MCF 10A (cell line): Measurements from ENCODE around the gene CDH24. TPM values are rescaled to one million over a fixed set of nuclear protein-coding genes. Genes with fewer than 3 reads are reported as not detected.
A peak's percentile ranks its signal among the peaks of the same experiment; 100 is the strongest.

Source experiments
- BruUV-seq: library from RNA; stranded (reverse); fragments of 400-500 nt; replicated peaks from 2 replicates; lab custom pipeline; 2021; lab: Mats Ljungman, UMichigan
- CTCF ChIA-PET: fragments of 300-600 bp; sonication (Branson Sonifier 250); formaldehyde crosslinking; extraction: SDS; loops from one replicate; lab custom pipeline; 2021; ENCODE audit warnings: antibody characterized with exemption, inconsistent platforms; lab: Yijun Ruan, JAX
- POLR2A ChIA-PET: fragments of 300-600, 350-650 bp; sonication (Branson Sonifier 250); formaldehyde crosslinking; extraction: SDS; loops from one replicate; lab custom pipeline; 2020; ENCODE audit warnings: antibody characterized with exemption, inconsistent platforms; lab: Yijun Ruan, JAX
- DNase-seq: peaks from one replicate; pipeline ENCODE4 v3.0.0-alpha.2; 2018; ENCODE audit not compliant: unreplicated experiment
- H3K27ac Mint-ChIP-seq: one replicate; pipeline ENCODE4 v1.8.0; 2022; ENCODE audit warnings: mild to moderate bottlenecking, low read depth, mixed read lengths; ENCODE audit not compliant: unreplicated experiment
- H3K27me3 Mint-ChIP-seq: one replicate; pipeline ENCODE4 v1.8.0; 2022; ENCODE audit warnings: mixed read lengths; ENCODE audit not compliant: insufficient read depth, unreplicated experiment
- H3K36me3 Mint-ChIP-seq: one replicate; pipeline ENCODE4 v1.8.0; 2022; ENCODE audit warnings: mild to moderate bottlenecking, moderate library complexity, mixed read lengths; ENCODE audit not compliant: insufficient read depth, unreplicated experiment
- H3K4me1 Mint-ChIP-seq: one replicate; pipeline ENCODE4 v1.8.0; 2022; ENCODE audit warnings: mixed read lengths; ENCODE audit not compliant: insufficient read depth, unreplicated experiment
- H3K4me3 Mint-ChIP-seq: one replicate; pipeline ENCODE4 v1.8.0; 2022; ENCODE audit warnings: mild to moderate bottlenecking, moderate library complexity, mixed read lengths; ENCODE audit not compliant: unreplicated experiment
- H3K9me3 Mint-ChIP-seq: one replicate; pipeline ENCODE4 v1.8.0; 2022; ENCODE audit warnings: mixed read lengths; ENCODE audit not compliant: unreplicated experiment
- CTCF ChIP-seq: fragments of 200-600 bp; IDR thresholded peaks from one replicate; pipeline ENCODE4 v1.8.0; 2022; ENCODE audit warnings: antibody characterized with exemption, mild to moderate bottlenecking; ENCODE audit not compliant: unreplicated experiment
- intact Hi-C: fragments of 100-400 bp; cut with micrococcal nuclease; formaldehyde crosslinking; loops from 2 replicates; pipeline ENCODE4 v1.14.1; 2022
- total RNA-seq: library from RNA; stranded (reverse); gene quantifications from 2 replicates; pipeline ENCODE4 v1.2.3, GENCODE V29; 2022

The CDH24 gene
- total RNA-seq, 1 experiment from 2014 or later: 4.9 TPM

GRCh38 chr14:23071921-23072539 lies 14.7 kb upstream of the CDH24 start:
- ChIA-PET CTCF (interaction anchor here (1.2 to 3.7 kb wide), 11 partner anchors 8 to 115 kb away, joined by 3 to 27 read pairs (median 8); partner anchors contain the start of genes ACIN1 and C14orf119), POLR2A (interaction anchor here (0.5 to 3.2 kb wide), 21 partner anchors 9 to 1489 kb away, joined by 3 to 66 read pairs (median 4); partner anchors contain the start of genes ACIN1, AJUBA, C14orf119 and PABPN1)
- no peak for DNase-seq
- Mint-ChIP-seq H3K27ac (peak overlapping the region; percentile 88), H3K4me1 (peaks cover 19% of the 10 kb centered on the region), H3K4me3 (peak overlapping the region; percentile 85), H3K27me3 (no peaks in the 10 kb centered on the region), H3K9me3 (no peaks in the 10 kb centered on the region), H3K36me3 (peaks cover 82% of the 10 kb centered on the region)
- intact Hi-C loops: no loop called here
- BruUV-seq: no TSS peak
- no peak for TF ChIP-seq CTCF

GRCh38 chr14:23071244-23071920 lies 14.1 kb upstream of the CDH24 start:
- ChIA-PET POLR2A (interaction anchor here (0.5 to 3.2 kb wide), 27 partner anchors 9 to 1489 kb away, joined by 3 to 66 read pairs (median 4); partner anchors contain the start of genes ACIN1, AJUBA, C14orf119 and OXA1L), CTCF (interaction anchor here (0.7 to 3.7 kb wide), 22 partner anchors 8 to 1970 kb away, joined by 3 to 27 read pairs (median 4); partner anchors contain the start of genes ACIN1 and C14orf119)
- Mint-ChIP-seq H3K27ac (peak overlapping the region; percentile 88), H3K36me3 (peaks cover 82% of the 10 kb centered on the region), H3K27me3 (no peaks in the 10 kb centered on the region), H3K9me3 (no peaks in the 10 kb centered on the region), H3K4me1 (peaks cover 19% of the 10 kb centered on the region), H3K4me3 (peak overlapping the region; percentile 85)
- no TSS peak for BruUV-seq
- intact Hi-C loops: no loop called here
- peak; percentile 89 for DNase-seq
- no peak for TF ChIP-seq CTCF

GRCh38 chr14:23070262-23071129 lies 13.2 kb upstream of the CDH24 start:
- no TSS peak for BruUV-seq
- no peaks in the 10 kb centered on the region for H3K27me3 Mint-ChIP-seq
- DNase-seq: no peak
- H3K27ac Mint-ChIP-seq: peak overlapping the region; percentile 88
- H3K4me3 Mint-ChIP-seq: peak overlapping the region; percentile 85
- intact Hi-C loops: no loop called here
- no peak for TF ChIP-seq CTCF
- peaks cover 26% of the 10 kb centered on the region for H3K4me1 Mint-ChIP-seq
- no peaks in the 10 kb centered on the region for H3K9me3 Mint-ChIP-seq
- POLR2A ChIA-PET: interaction anchor here (0.6 to 3.2 kb wide), 23 partner anchors 8 to 305 kb away, joined by 3 to 66 read pairs (median 4); partner anchors contain the start of genes ACIN1, AJUBA, C14orf119 and HAUS4
- CTCF ChIA-PET: interaction anchor here (0.6 to 3.7 kb wide), 29 partner anchors 9 to 1969 kb away, joined by 3 to 27 read pairs (median 4); partner anchors contain the start of genes ACIN1 and C14orf119
- peaks cover 82% of the 10 kb centered on the region for H3K36me3 Mint-ChIP-seq
